GM19395 (cell line): ENCODE measurements around the gene CAMKMT.
A peak's percentile ranks its signal among the peaks of the same experiment; 100 is the strongest.

Experiments
- ATAC-seq: cut with Tn5 transposase; IDR thresholded peaks from one replicate; pipeline ENCODE4 v1.9.1; 2021; ENCODE audit warnings: mild to moderate bottlenecking, moderate library complexity; ENCODE audit not compliant: unreplicated experiment

CAMKMT gene

GRCh38 chr2:44442019-44442418 is 80.3 kb downstream of the CAMKMT start:
- no peak for ATAC-seq

GRCh38 chr2:44443517-44443916 is 81.8 kb downstream of the CAMKMT start:
- ATAC-seq: no peak

GRCh38 chr2:44444881-44445280 is 83.1 kb downstream of the CAMKMT start:
- ATAC-seq: no peak

GRCh38 chr2:44448860-44449527 is 87.2 kb downstream of the CAMKMT start:
- no peak for ATAC-seq

- no peak for ATAC-seq
Measured at GRCh38 chr2:44450082-44450481, 88.3 kb downstream of the CAMKMT start.

GRCh38 chr2:44450806-44451205 is 89.1 kb downstream of the CAMKMT start:
- no peak for ATAC-seq

GRCh38 chr2:44452069-44452583 is 90.4 kb downstream of the CAMKMT start:
- no peak for ATAC-seq

GRCh38 chr2:44453259-44453658 is 91.5 kb downstream of the CAMKMT start:
- no peak for ATAC-seq

- no peak for ATAC-seq
Measured at GRCh38 chr2:44455877-44456276, 94.1 kb downstream of the CAMKMT start.

- no peak for ATAC-seq
Measured at GRCh38 chr2:44456946-44457345, 95.2 kb downstream of the CAMKMT start.

- no peak for ATAC-seq
Measured at GRCh38 chr2:44459739-44460138, 98.0 kb downstream of the CAMKMT start.

GRCh38 chr2:44462934-44463849 is 101.4 kb downstream of the CAMKMT start:
- no peak for ATAC-seq

- no peak for ATAC-seq
Measured at GRCh38 chr2:44464437-44464836, 102.7 kb downstream of the CAMKMT start.

- no peak for ATAC-seq
Measured at GRCh38 chr2:44470151-44470550, 108.4 kb downstream of the CAMKMT start.

GRCh38 chr2:44477657-44478414 is 116.1 kb downstream of the CAMKMT start:
- ATAC-seq: no peak

- ATAC-seq: peak; percentile 92
Measured at GRCh38 chr2:44479127-44479887, 117.6 kb downstream of the CAMKMT start.

GRCh38 chr2:44480068-44480467 is 118.3 kb downstream of the CAMKMT start:
- ATAC-seq: no peak

- no peak for ATAC-seq
Measured at GRCh38 chr2:44487052-44487451, 125.3 kb downstream of the CAMKMT start.

GRCh38 chr2:44490726-44491125 is 129.0 kb downstream of the CAMKMT start:
- ATAC-seq: no peak

- no peak for ATAC-seq
Measured at GRCh38 chr2:44494006-44494405, 132.3 kb downstream of the CAMKMT start.
